B cell (primary cell): ENCODE data around the gene TBCD. TPM values are rescaled to one million over a fixed set of nuclear protein-coding genes. Genes with fewer than 3 reads are reported as not detected.

Experiments
- ATAC-seq: fragments of 200-7000 bp; cut with Tn5 transposase; one replicate; pipeline ENCODE4 v1.10.0; 2021; ENCODE audit warnings: low read depth, mild to moderate bottlenecking, moderate number of reproducible peaks, moderate library complexity
- CTCF ChIA-PET: fragments of 350-600 bp; sonication (Branson Sonifier 250); formaldehyde crosslinking; loops from one replicate; lab custom pipeline; 2021; ENCODE audit warnings: antibody characterized with exemption, inconsistent platforms; lab: Charles Lee
- POLR2A ChIA-PET: fragments of 350-600 bp; sonication (Branson Sonifier 250); formaldehyde crosslinking; loops from one replicate; lab custom pipeline; 2021; ENCODE audit warnings: antibody characterized with exemption; lab: Charles Lee
- DNase-seq: peaks from one replicate; pipeline ENCODE4 v3.0.0; 2013
- H2AFZ ChIP-seq: 2 replicates; pipeline ENCODE4 v1.6.1; 2012; ENCODE audit warnings: mild to moderate bottlenecking, low read depth, low read length; ENCODE audit not compliant: insufficient read depth, poor library complexity, severe bottlenecking
- H3K27ac ChIP-seq, 2 donors: 1 replicate in 1 of 2; 2 replicates in 1 of 2; pipeline ENCODE4 v1.5.1; 2012 to 2013; ENCODE audit warnings: low read length in 2 of 2, mild to moderate bottlenecking in 2 of 2, moderate library complexity in 1 of 2
- H3K27me3 ChIP-seq, 4 experiments: fragments of 200-600 bp in 1 of 4; sonication (generic) in 1 of 4; replicated peaks in 1 of 4; 1 replicate in 2 of 4; 2 replicates in 2 of 4; pipeline versions ENCODE4 v1.6.1 to v1.7.0; 2013 to 2016; ENCODE audit warnings: low read length in 3 of 4, mild to moderate bottlenecking in 2 of 4, mixed read lengths in 1 of 4, moderate library complexity in 1 of 4; ENCODE audit not compliant: insufficient read depth in 4 of 4, control insufficient read depth in 3 of 4; ENCODE audit errors: control extremely low read depth in 1 of 4
- H3K36me3 ChIP-seq, 2 experiments: replicated peaks in 1 of 2; 1 replicate in 1 of 2; 2 replicates in 1 of 2; pipeline versions ENCODE4 v1.6.1 to v1.7.1; 2013; ENCODE audit warnings: low read length in 1 of 2; ENCODE audit not compliant: insufficient read depth in 2 of 2, control insufficient read depth in 1 of 2; ENCODE audit errors: control extremely low read depth in 1 of 2, extremely low read depth in 1 of 2
- H3K4me1 ChIP-seq, 2 donors: fragments of 200-600 bp in 1 of 2; sonication (generic) in 1 of 2; 1 replicate in 1 of 2; 2 replicates in 1 of 2; pipeline versions ENCODE4 v1.5.1 to v1.6.1; 2013 to 2017; ENCODE audit warnings: low read length in 2 of 2; ENCODE audit not compliant: control insufficient read depth in 2 of 2, insufficient read depth in 2 of 2
- H3K4me2 ChIP-seq: replicated peaks from 2 replicates; pipeline ENCODE3; 2012; ENCODE audit warnings: mild to moderate bottlenecking, low read depth, low read length; ENCODE audit not compliant: poor library complexity, severe bottlenecking
- H3K4me3 ChIP-seq, 5 experiments: fragments of 200-600 bp in 1 of 5; sonication (generic) in 1 of 5; 1 replicate in 3 of 5; 2 replicates in 2 of 5; pipeline versions ENCODE4 v1.5.1 to v1.7.0; 2011 to 2016; ENCODE audit warnings: low read length in 4 of 5, mild to moderate bottlenecking in 4 of 5, low read depth in 2 of 5, control low read depth in 1 of 5, moderate library complexity in 1 of 5; ENCODE audit not compliant: insufficient read depth in 1 of 5; ENCODE audit errors: control extremely low read depth in 1 of 5, extremely low read depth in 1 of 5
- H3K79me2 ChIP-seq: fragments of 200-600 bp; sonication (generic); one replicate; pipeline ENCODE4 v1.6.0; 2016; ENCODE audit warnings: low read length; ENCODE audit not compliant: control insufficient read depth, insufficient read depth
- H3K9ac ChIP-seq: fragments of 200-600 bp; sonication (generic); 2 replicates; pipeline ENCODE4 v1.6.1; 2017; ENCODE audit warnings: mild to moderate bottlenecking, low read length, moderate library complexity
- H3K9me3 ChIP-seq, 3 donors: one replicate each; pipeline versions ENCODE4 v1.6.1 to v1.7.1; 2013; ENCODE audit warnings: low read length in 2 of 3; ENCODE audit not compliant: control insufficient read depth in 2 of 3, insufficient read depth in 1 of 3; ENCODE audit errors: control extremely low read depth in 1 of 3
- H4K20me1 ChIP-seq: 2 replicates; pipeline ENCODE4 v1.6.0; 2012; ENCODE audit warnings: mild to moderate bottlenecking, low read length; ENCODE audit not compliant: insufficient read depth, control insufficient read depth, poor library complexity, severe bottlenecking
- H3K27ac Mint-ChIP-seq: one replicate; pipeline ENCODE4 v1.8.0; 2021; ENCODE audit warnings: mixed read lengths
- H3K27me3 Mint-ChIP-seq: one replicate; pipeline ENCODE4 v1.8.0; 2021; ENCODE audit warnings: mixed read lengths
- H3K4me1 Mint-ChIP-seq: one replicate; pipeline ENCODE4 v1.8.0; 2021; ENCODE audit warnings: mixed read lengths
- H3K4me3 Mint-ChIP-seq: one replicate; pipeline ENCODE4 v1.8.0; 2021; ENCODE audit warnings: mixed read lengths
- H3K9me3 Mint-ChIP-seq: one replicate; pipeline ENCODE4 v1.8.0; 2022; ENCODE audit warnings: mixed read lengths; ENCODE audit not compliant: insufficient read depth
- EZH2 ChIP-seq: IDR thresholded peaks from 2 replicates; pipeline ENCODE4 v1.6.1; 2012; ENCODE audit warnings: borderline replicate concordance, low read depth, mild to moderate bottlenecking, moderate library complexity, low read length; ENCODE audit not compliant: insufficient read depth, poor library complexity, severe bottlenecking
- WGBS: methylation state at CpG from one replicate; pipeline ENCODE4 v1.1.5; 2013; ENCODE audit warnings: missing lambda C conversion rate; ENCODE audit not compliant: insufficient coverage; 5-methylcytosine and 5-hydroxymethylcytosine counted together
- intact Hi-C: fragments of 100-400 bp; cut with micrococcal nuclease; formaldehyde crosslinking; loops from one replicate; pipeline ENCODE4 v1.10.0; 2022
- polyA plus RNA-seq: library from polyadenylated mRNA; depleted of rRNA; stranded (reverse); fragments of >200 nt; gene quantifications from 2 replicates; pipeline ENCODE4 v1.2.3, GENCODE V29; 2012
- total RNA-seq, 2 donors: library from RNA; stranded (reverse); fragments of 120-200 nt in 1 of 2; gene quantifications; 1 replicate in 1 of 2; 2 replicates in 1 of 2; pipeline versions ENCODE4 v1.2.3 to v1.2.4, GENCODE V29; 2013 to 2022
- TF ChIP-seq, protein P1 (sequence below): fragments of 200-600 bp; IDR thresholded peaks from one replicate; pipeline ENCODE4 v1.8.0; 2022; ENCODE audit warnings: antibody characterized with exemption, mild to moderate bottlenecking

Gene TBCD
- total and polyA plus RNA-seq, 2 donors (not counting 1 experiment from before 2014, with no cell fraction given), result 60.8 to 101 TPM

DNA sequence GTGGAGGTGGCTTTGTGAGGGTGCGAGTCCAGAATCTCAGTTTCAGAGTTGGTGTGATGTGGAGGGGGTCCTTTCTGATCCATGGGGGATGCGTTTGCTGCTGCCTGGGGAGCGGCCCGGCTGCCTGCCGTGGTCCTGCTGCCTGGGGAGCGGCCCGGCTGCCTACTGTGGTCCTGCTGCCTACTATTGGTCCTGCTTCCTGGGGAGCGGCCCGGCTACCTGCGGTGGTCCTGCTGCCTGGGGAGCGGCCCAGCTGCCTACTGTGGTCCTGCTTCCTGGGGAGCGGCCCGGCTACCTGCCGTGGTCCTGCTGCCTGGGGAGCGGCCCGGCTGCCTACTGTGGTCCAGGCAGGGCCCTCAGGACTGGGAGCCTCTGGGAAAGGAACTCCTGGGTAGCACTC is 149.5 kb downstream of the TBCD start:
- no peaks in the 10 kb centered on the region for H3K27me3 Mint-ChIP-seq
- Histone ChIP-seq H3K79me2 (peaks cover 5% of the 10 kb centered on the region), H3K9ac (no peak overlapping the region), H3K4me1 (no peaks in the 10 kb centered on the region), H4K20me1 (no peaks in the 10 kb centered on the region), H3K27ac (no peak overlapping the region), H3K4me3 (no peak overlapping the region), H3K4me2 (no peak overlapping the region), H2AFZ (no peak overlapping the region), H3K9me3 (no peaks in the 10 kb centered on the region), H3K36me3 (peaks cover 0 to 7% of the 10 kb centered on the region in 2 experiments), H3K27me3 (no peaks in the 10 kb centered on the region)
- H3K9me3 Mint-ChIP-seq, result no peaks in the 10 kb centered on the region
- ATAC-seq, result no peak
- H3K4me3 Mint-ChIP-seq, result no peak overlapping the region
- no peak for TF ChIP-seq EZH2
- no peak for DNase-seq
- no peaks in the 10 kb centered on the region for H3K4me1 Mint-ChIP-seq
- intact Hi-C loops, result no loop called here
- ChIA-PET POLR2A (no interaction called here), CTCF (no interaction called here)
- WGBS, result 96% methylated on average over 14 of the region's 16 CpGs
- no peak overlapping the region for H3K27ac Mint-ChIP-seq

GRCh38 chr17:82901856-82902255 is 150.0 kb downstream of the TBCD start:
- ATAC-seq (no peak), DNase-seq (no peak)
- Histone ChIP-seq H3K4me1 (no peaks in the 10 kb centered on the region), H3K9ac (no peak overlapping the region), H2AFZ (no peak overlapping the region), H3K27ac (no peak overlapping the region), H3K79me2 (peaks cover 5% of the 10 kb centered on the region), H3K4me2 (no peak overlapping the region), H3K4me3 (no peak overlapping the region), H3K27me3 (no peaks in the 10 kb centered on the region), H4K20me1 (no peaks in the 10 kb centered on the region), H3K36me3 (peaks cover 0 to 10% of the 10 kb centered on the region in 2 experiments), H3K9me3 (no peaks in the 10 kb centered on the region)
- intact Hi-C loops, result no loop called here
- H3K9me3 Mint-ChIP-seq, result no peaks in the 10 kb centered on the region
- H3K27me3 Mint-ChIP-seq, result no peaks in the 10 kb centered on the region
- no peaks in the 10 kb centered on the region for H3K4me1 Mint-ChIP-seq
- H3K4me3 Mint-ChIP-seq, result no peak overlapping the region
- ChIA-PET POLR2A (no interaction called here), CTCF (no interaction called here)
- TF ChIP-seq, protein P1, sequence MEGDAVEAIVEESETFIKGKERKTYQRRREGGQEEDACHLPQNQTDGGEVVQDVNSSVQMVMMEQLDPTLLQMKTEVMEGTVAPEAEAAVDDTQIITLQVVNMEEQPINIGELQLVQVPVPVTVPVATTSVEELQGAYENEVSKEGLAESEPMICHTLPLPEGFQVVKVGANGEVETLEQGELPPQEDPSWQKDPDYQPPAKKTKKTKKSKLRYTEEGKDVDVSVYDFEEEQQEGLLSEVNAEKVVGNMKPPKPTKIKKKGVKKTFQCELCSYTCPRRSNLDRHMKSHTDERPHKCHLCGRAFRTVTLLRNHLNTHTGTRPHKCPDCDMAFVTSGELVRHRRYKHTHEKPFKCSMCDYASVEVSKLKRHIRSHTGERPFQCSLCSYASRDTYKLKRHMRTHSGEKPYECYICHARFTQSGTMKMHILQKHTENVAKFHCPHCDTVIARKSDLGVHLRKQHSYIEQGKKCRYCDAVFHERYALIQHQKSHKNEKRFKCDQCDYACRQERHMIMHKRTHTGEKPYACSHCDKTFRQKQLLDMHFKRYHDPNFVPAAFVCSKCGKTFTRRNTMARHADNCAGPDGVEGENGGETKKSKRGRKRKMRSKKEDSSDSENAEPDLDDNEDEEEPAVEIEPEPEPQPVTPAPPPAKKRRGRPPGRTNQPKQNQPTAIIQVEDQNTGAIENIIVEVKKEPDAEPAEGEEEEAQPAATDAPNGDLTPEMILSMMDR, result no peak
- TF ChIP-seq EZH2, result no peak
- no peak overlapping the region for H3K27ac Mint-ChIP-seq
- 89% methylated on average over 15 of the region's 16 CpGs for WGBS
